CD4-positive, alpha-beta T cell treated with Interleukin-15 for 1 hour (primary cell): ENCODE data around the gene EIF4H.
"Not testable (repeated sequence)": the region's sequence is repeated elsewhere in the genome, so short reads cannot be mapped to it uniquely, and the experiment has no call there.

Source experiments
- DNase-seq: peaks from one replicate; pipeline ENCODE4 v3.0.0-alpha.2; 2020

EIF4H gene

GRCh38 chr7:74173866-74174605 lies at the start of gene EIF4H:
TSS of gene EIF4H (plus strand) at chr7:74174356. CDS start at chr7:74174384, 28 bp downstream.
- peak; percentile 93 for DNase-seq

DNA sequence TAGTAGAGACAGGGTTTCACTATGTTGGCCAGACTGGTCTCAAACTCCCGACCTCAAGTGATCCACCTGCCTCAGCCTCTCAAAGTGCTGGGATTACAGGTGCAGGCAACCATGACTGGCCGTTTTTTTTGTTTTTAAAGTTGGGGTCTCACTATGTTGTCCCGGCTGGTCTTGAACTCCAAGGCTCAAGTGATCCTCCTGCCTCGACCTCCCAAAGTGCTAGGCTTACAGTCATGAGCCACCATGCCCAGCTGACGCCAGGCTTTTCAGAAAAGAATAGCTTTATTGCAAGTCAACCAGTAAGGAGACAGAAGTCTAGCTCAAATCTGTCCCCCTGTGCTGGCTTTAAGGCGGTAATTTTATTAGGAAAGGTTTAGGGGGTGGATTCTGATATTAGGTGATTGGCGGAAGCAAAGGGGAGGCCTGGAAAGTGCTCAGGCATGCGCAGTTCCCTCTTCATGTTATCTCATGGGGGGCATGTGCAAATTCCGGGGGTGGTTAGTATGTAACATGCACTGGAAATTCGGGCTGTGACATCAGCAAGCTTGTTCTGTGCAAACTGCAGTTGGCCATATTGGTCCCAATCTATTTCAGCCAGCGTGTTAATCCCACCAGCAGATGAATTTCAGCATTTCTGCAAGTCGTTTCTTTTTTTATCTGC lies 47.8 kb upstream of the EIF4H start:
- no peak for DNase-seq

GRCh38 chr7:74129887-74130286 lies 44.3 kb upstream of the EIF4H start:
- DNase-seq: no peak

DNA sequence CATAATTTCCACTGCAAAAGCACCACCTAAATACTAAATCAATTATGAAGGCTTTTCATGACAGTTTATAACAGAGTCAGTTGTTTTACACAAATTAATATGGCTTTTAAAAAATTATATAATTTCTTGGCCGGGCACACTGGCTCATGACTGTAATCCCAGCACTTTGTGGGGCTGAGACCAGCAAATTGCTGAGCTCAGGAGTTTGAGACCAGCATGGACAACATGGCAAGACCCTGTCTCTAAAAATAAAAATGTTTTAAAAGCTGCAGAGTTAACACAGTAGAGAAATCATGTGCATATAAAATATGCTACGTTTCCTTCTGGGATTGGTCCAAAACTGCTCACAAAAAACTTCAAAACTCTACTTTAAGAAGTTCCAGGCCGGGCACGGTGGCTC lies 43.6 kb upstream of the EIF4H start:
- no peak for DNase-seq

GRCh38 chr7:74134117-74134620 lies 40.0 kb upstream of the EIF4H start:
- no peak for DNase-seq

DNA sequence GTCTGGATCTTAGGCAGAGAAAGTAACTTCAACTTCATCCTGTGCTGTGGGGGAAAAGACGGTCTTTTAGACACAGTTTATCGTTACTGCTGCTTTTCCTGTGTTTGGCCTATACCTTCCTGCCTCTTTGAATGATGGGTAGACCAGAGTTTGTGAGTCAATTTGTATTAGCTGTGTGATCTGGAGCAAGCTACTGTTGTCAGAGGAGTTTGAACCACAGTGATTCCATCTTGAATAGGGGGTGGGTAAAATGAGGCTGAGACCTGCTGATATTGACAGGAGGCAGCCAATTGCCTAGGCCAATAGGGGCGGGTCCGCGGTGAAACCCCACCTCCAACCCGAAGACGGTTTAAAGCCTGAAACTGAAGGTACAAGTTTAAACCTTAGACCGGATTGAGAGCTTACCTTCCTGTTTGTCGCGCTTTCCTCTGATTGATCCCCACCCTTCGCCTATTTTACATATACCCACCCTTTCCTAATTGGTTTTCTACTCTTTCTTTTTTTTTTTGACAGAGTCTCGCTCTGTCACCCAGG lies 35.8 kb upstream of the EIF4H start:
- DNase-seq: no peak

DNA sequence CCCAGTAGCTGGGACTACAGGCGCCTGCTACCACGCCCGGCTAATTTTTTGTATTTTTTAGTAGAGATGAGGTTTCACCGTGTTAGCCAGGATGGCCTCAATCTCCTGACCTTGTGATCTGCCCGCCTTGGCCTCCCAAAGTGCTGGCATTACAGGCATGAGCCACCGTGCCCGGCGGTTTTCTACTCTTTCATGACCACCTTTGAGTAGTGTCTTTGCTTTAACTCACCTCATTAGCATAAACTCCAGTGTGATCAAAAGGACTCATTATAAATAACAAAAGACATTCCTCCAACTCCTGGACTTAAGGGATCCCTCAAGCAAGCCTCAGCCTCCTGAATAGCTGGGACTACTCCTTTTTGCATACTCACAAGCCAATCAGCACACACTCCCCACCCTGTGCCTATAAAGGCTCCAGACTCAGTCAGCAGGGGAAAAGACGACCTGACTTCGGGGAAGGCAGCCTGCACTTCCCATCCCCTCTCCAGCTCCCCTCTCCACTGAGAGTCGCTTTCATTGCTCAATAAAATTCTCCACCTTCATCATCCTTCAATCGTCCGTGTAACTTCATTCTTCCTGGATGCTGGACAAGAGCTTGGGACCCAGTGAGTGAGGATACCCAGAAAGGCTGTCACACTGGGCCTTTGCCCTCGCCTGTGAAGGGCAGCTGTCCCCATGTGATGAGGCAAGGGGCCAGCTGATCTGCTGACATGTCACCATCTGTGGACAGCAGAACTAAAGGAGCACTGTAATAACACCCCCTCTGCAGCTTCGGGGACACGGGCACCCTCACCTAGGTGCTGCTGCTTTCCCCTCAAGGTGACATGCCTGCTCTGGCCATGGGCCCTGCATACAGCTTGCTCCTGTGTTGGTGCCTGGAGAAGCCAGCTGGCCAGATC lies 35.0 kb upstream of the EIF4H start:
- no peak for DNase-seq

DNA sequence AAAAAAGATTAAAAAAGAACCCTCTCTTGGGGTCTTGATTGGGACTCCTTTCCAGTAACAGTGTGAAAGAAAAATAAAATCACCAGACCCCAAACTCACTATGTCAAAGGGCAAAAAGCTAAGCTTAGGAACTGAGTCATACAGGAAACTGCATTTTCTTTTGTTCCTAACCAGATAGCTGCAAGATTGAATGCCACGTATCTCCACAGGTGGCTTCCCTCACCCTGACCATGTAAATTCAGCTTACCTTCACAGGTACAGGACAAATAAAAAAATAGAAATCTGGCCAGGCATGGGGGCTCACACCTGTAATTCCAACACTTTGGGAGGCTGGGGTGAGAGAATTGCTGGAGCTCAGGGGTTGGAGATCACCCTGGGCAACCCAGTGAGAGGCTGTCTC lies 32.5 kb upstream of the EIF4H start:
- DNase-seq: no peak

GRCh38 chr7:74143383-74143782 lies 30.8 kb upstream of the EIF4H start:
- DNase-seq: no peak

DNA sequence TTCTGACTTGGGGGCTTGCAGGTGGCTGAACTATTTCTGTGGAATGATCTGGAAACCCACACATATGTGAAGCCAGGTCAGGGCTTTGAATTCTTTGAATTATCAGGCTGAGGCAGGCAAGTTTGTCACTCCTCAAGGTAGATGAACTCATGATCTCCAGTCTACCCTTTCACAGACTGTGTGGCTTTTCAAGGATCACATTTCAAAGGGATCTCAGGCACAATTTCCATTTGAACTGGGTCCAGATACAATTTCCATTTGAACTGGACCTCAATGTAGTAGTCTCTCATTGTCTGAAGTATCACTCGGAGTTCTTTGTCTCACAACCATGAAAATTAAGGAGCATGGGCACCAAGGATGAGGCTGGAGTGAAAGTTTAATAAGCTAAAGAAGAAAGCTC lies 25.7 kb upstream of the EIF4H start:
- no peak for DNase-seq

GRCh38 chr7:74149071-74149470 lies 25.1 kb upstream of the EIF4H start:
- no peak for DNase-seq

DNA sequence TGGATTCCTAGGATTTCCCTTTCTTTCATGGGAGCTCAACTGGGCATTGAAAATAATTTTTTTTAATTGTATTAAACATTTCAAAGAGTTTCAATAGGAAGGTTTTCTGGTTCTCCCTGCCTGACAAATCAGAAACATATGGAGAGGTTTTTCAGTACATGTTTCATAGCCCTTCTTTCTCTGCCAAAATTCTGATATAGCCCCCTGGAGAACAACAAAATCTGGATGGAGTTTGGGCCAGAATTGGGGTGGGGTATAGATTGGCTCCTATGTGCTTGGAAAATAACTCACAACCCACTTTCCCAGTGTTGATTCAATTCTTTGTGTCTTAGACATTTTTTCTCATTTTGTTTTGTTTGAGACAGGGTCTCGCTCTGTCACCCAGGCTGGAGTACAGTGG lies 24.6 kb upstream of the EIF4H start:
- DNase-seq: no peak

- DNase-seq: no peak
Observed at GRCh38 chr7:74153736-74154135, 20.4 kb upstream of the EIF4H start.

DNA sequence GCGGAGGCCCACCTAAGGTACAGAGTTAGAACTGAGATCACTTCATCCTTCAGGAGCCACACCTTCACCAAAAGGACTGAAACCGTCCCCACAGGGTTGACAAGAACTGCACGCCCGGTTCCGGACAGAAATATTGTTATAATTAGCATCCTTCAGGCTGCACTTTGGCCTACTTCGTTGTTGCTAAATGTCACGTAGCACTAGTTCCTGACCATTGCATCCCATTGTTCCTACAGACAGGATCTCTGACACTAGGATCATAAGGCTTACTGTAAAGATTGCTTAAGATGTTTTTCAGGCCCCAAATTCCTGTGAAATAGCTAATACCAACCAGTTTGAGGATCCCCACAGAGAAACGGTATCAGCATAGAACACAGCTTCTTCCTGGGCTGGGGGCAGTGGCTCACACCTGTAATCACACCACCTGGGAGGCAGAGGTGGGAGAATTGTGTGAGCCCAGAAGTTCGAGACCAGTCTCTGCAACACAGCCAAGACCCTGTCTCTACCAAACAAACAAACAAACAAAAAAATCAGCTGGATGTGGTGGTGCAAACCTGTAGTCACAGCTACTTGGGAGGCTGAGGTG lies 18.3 kb upstream of the EIF4H start:
- DNase-seq: no peak

DNA sequence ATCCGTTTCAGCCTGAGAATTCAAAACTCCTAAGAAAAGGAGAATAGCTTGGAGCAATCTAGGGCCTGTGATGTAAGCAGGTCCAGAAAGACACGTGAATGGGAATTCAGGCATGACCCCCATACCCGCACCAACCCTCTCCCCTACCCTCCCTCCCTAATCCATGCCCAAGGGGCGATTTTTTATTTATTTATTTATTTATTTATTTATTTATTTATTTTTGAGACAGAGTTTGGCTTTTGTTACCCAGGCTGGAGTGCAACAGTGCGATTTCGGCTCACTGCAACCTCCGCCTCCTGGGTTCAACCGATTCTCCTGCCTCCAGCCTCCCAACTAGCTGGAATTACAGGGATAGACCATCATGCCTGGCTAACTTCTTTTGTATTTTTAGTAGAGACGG lies 16.6 kb upstream of the EIF4H start:
- no peak for DNase-seq

- no peak for DNase-seq
Observed at GRCh38 chr7:74164985-74165456, 9.1 kb upstream of the EIF4H start.

GRCh38 chr7:74165867-74166593 lies 8.1 kb upstream of the EIF4H start:
- DNase-seq: no peak

- DNase-seq: not testable (repeated sequence)
Observed at GRCh38 chr7:74167324-74167723, 6.8 kb upstream of the EIF4H start.

GRCh38 chr7:74173074-74173473 lies 1.1 kb upstream of the EIF4H start:
- DNase-seq: no peak

- no peak for DNase-seq
Observed at GRCh38 chr7:74173491-74173865, 678 bp upstream of the EIF4H start.

- DNase-seq: peak; percentile 40
Observed at GRCh38 chr7:74174606-74175082, 488 bp downstream of the EIF4H start.

GRCh38 chr7:74175340-74175739 lies 1.2 kb downstream of the EIF4H start:
- DNase-seq: no peak
